B cell (primary cell): Measurements from ENCODE around the gene TEX28. TPM values are rescaled to one million over a fixed set of nuclear protein-coding genes. Genes with fewer than 3 reads are reported as not detected.
"Not testable (repeated sequence)": the region's sequence is repeated elsewhere in the genome, so short reads cannot be mapped to it uniquely, and the experiment has no call there.

Experiments used
- ATAC-seq: fragments of 200-7000 bp; cut with Tn5 transposase; one replicate; pipeline ENCODE4 v1.10.0; 2021; ENCODE audit warnings: low read depth, mild to moderate bottlenecking, moderate number of reproducible peaks, moderate library complexity
- CTCF ChIA-PET: fragments of 350-600 bp; sonication (Branson Sonifier 250); formaldehyde crosslinking; loops from one replicate; lab custom pipeline; 2021; ENCODE audit warnings: antibody characterized with exemption, inconsistent platforms; lab: Charles Lee
- POLR2A ChIA-PET: fragments of 350-600 bp; sonication (Branson Sonifier 250); formaldehyde crosslinking; loops from one replicate; lab custom pipeline; 2021; ENCODE audit warnings: antibody characterized with exemption; lab: Charles Lee
- DNase-seq: peaks from one replicate; pipeline ENCODE4 v3.0.0; 2013
- H2AFZ ChIP-seq: 2 replicates; pipeline ENCODE4 v1.6.1; 2012; ENCODE audit warnings: mild to moderate bottlenecking, low read depth, low read length; ENCODE audit not compliant: insufficient read depth, poor library complexity, severe bottlenecking
- H3K27ac ChIP-seq, 2 donors: 1 replicate in 1 of 2; 2 replicates in 1 of 2; pipeline ENCODE4 v1.5.1; 2012 to 2013; ENCODE audit warnings: low read length in 2 of 2, mild to moderate bottlenecking in 2 of 2, moderate library complexity in 1 of 2
- H3K27me3 ChIP-seq, 4 experiments: fragments of 200-600 bp in 1 of 4; sonication (generic) in 1 of 4; replicated peaks in 1 of 4; 1 replicate in 2 of 4; 2 replicates in 2 of 4; pipeline versions ENCODE4 v1.6.1 to v1.7.0; 2013 to 2016; ENCODE audit warnings: low read length in 3 of 4, mild to moderate bottlenecking in 2 of 4, mixed read lengths in 1 of 4, moderate library complexity in 1 of 4; ENCODE audit not compliant: insufficient read depth in 4 of 4, control insufficient read depth in 3 of 4; ENCODE audit errors: control extremely low read depth in 1 of 4
- H3K36me3 ChIP-seq, 2 experiments: replicated peaks in 1 of 2; 1 replicate in 1 of 2; 2 replicates in 1 of 2; pipeline versions ENCODE4 v1.6.1 to v1.7.1; 2013; ENCODE audit warnings: low read length in 1 of 2; ENCODE audit not compliant: insufficient read depth in 2 of 2, control insufficient read depth in 1 of 2; ENCODE audit errors: control extremely low read depth in 1 of 2, extremely low read depth in 1 of 2
- H3K4me1 ChIP-seq, 2 donors: fragments of 200-600 bp in 1 of 2; sonication (generic) in 1 of 2; 1 replicate in 1 of 2; 2 replicates in 1 of 2; pipeline versions ENCODE4 v1.5.1 to v1.6.1; 2013 to 2017; ENCODE audit warnings: low read length in 2 of 2; ENCODE audit not compliant: control insufficient read depth in 2 of 2, insufficient read depth in 2 of 2
- H3K4me2 ChIP-seq: replicated peaks from 2 replicates; pipeline ENCODE3; 2012; ENCODE audit warnings: mild to moderate bottlenecking, low read depth, low read length; ENCODE audit not compliant: poor library complexity, severe bottlenecking
- H3K4me3 ChIP-seq, 5 experiments: fragments of 200-600 bp in 1 of 5; sonication (generic) in 1 of 5; 1 replicate in 3 of 5; 2 replicates in 2 of 5; pipeline versions ENCODE4 v1.5.1 to v1.7.0; 2011 to 2016; ENCODE audit warnings: low read length in 4 of 5, mild to moderate bottlenecking in 4 of 5, low read depth in 2 of 5, control low read depth in 1 of 5, moderate library complexity in 1 of 5; ENCODE audit not compliant: insufficient read depth in 1 of 5; ENCODE audit errors: control extremely low read depth in 1 of 5, extremely low read depth in 1 of 5
- H3K79me2 ChIP-seq: fragments of 200-600 bp; sonication (generic); one replicate; pipeline ENCODE4 v1.6.0; 2016; ENCODE audit warnings: low read length; ENCODE audit not compliant: control insufficient read depth, insufficient read depth
- H3K9ac ChIP-seq: fragments of 200-600 bp; sonication (generic); 2 replicates; pipeline ENCODE4 v1.6.1; 2017; ENCODE audit warnings: mild to moderate bottlenecking, low read length, moderate library complexity
- H3K9me3 ChIP-seq, 3 donors: one replicate each; pipeline versions ENCODE4 v1.6.1 to v1.7.1; 2013; ENCODE audit warnings: low read length in 2 of 3; ENCODE audit not compliant: control insufficient read depth in 2 of 3, insufficient read depth in 1 of 3; ENCODE audit errors: control extremely low read depth in 1 of 3
- H4K20me1 ChIP-seq: 2 replicates; pipeline ENCODE4 v1.6.0; 2012; ENCODE audit warnings: mild to moderate bottlenecking, low read length; ENCODE audit not compliant: insufficient read depth, control insufficient read depth, poor library complexity, severe bottlenecking
- H3K27ac Mint-ChIP-seq: one replicate; pipeline ENCODE4 v1.8.0; 2021; ENCODE audit warnings: mixed read lengths
- H3K27me3 Mint-ChIP-seq: one replicate; pipeline ENCODE4 v1.8.0; 2021; ENCODE audit warnings: mixed read lengths
- H3K4me1 Mint-ChIP-seq: one replicate; pipeline ENCODE4 v1.8.0; 2021; ENCODE audit warnings: mixed read lengths
- H3K4me3 Mint-ChIP-seq: one replicate; pipeline ENCODE4 v1.8.0; 2021; ENCODE audit warnings: mixed read lengths
- H3K9me3 Mint-ChIP-seq: one replicate; pipeline ENCODE4 v1.8.0; 2022; ENCODE audit warnings: mixed read lengths; ENCODE audit not compliant: insufficient read depth
- WGBS: methylation state at CpG from one replicate; pipeline ENCODE4 v1.1.5; 2013; ENCODE audit warnings: missing lambda C conversion rate; ENCODE audit not compliant: insufficient coverage; 5-methylcytosine and 5-hydroxymethylcytosine counted together
- intact Hi-C: fragments of 100-400 bp; cut with micrococcal nuclease; formaldehyde crosslinking; loops from one replicate; pipeline ENCODE4 v1.10.0; 2022
- polyA plus RNA-seq: library from polyadenylated mRNA; depleted of rRNA; stranded (reverse); fragments of >200 nt; gene quantifications from 2 replicates; pipeline ENCODE4 v1.2.3, GENCODE V29; 2012
- total RNA-seq, 2 donors: library from RNA; stranded (reverse); fragments of 120-200 nt in 1 of 2; gene quantifications; 1 replicate in 1 of 2; 2 replicates in 1 of 2; pipeline versions ENCODE4 v1.2.3 to v1.2.4, GENCODE V29; 2013 to 2022

TEX28 gene
- total and polyA plus RNA-seq, 2 donors (not counting 1 experiment from before 2014, with no cell fraction given) = not detected

GRCh38 chrX:154238939-154239559, 55.9 kb downstream of the TEX28 start:
- H3K79me2 ChIP-seq, DNase-seq, H2AFZ ChIP-seq, H3K9ac ChIP-seq, H3K27me3 Mint-ChIP-seq, ATAC-seq, H3K4me3 ChIP-seq, H3K4me2 ChIP-seq, H3K27ac Mint-ChIP-seq, H3K27ac ChIP-seq, POLR2A ChIA-PET, CTCF ChIA-PET, H4K20me1 ChIP-seq, H3K4me1 Mint-ChIP-seq, H3K4me3 Mint-ChIP-seq, H3K36me3 ChIP-seq, H3K27me3 ChIP-seq, H3K9me3 ChIP-seq, intact Hi-C loops, H3K9me3 Mint-ChIP-seq, H3K4me1 ChIP-seq: not testable (repeated sequence)
- WGBS = no CpG with 5 or more reads among the region's 11 CpGs

DNA sequence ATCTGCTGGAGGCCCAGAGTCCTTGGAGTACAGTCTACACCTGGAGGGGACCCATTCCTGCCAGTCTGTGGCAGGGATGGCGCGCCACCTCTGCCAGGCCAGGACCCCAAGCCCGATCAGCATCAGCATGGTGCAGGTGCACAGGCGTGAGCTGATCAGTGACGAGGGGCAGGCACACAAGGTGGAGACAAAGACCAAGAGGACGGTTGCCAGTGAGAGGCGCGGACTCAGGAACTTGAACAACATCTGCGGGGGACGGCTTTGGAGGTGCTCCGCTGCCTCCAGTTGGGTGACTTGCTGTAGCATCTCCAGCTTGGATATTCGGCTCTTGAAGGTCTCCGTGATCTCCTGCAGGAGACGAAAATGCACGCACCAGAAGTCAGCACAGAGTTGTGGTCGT, 61.3 kb downstream of the TEX28 start:
- H3K27me3 Mint-ChIP-seq, H3K4me3 Mint-ChIP-seq, H3K27me3 ChIP-seq, H3K79me2 ChIP-seq, H4K20me1 ChIP-seq, DNase-seq, H3K4me2 ChIP-seq, H3K9ac ChIP-seq, H3K4me1 ChIP-seq, H3K9me3 ChIP-seq, H3K27ac ChIP-seq, ATAC-seq, H3K27ac Mint-ChIP-seq, intact Hi-C loops, H3K4me3 ChIP-seq, CTCF ChIA-PET, H3K36me3 ChIP-seq, H3K9me3 Mint-ChIP-seq, H3K4me1 Mint-ChIP-seq, POLR2A ChIA-PET, H2AFZ ChIP-seq: not testable (repeated sequence)
- no CpG with 5 or more reads among the region's 16 CpGs for WGBS

GRCh38 chrX:154231443-154231842, 63.5 kb downstream of the TEX28 start:
- intact Hi-C loops, ATAC-seq, H3K27ac ChIP-seq, H3K79me2 ChIP-seq, DNase-seq, H3K9me3 ChIP-seq, H3K9ac ChIP-seq, H3K9me3 Mint-ChIP-seq, H3K4me3 ChIP-seq, H4K20me1 ChIP-seq, H3K27me3 ChIP-seq, H3K36me3 ChIP-seq, POLR2A ChIA-PET, CTCF ChIA-PET, H3K4me2 ChIP-seq, H2AFZ ChIP-seq, H3K4me1 ChIP-seq, H3K4me1 Mint-ChIP-seq, H3K27me3 Mint-ChIP-seq, H3K4me3 Mint-ChIP-seq, H3K27ac Mint-ChIP-seq: not testable (repeated sequence)
- no CpG with 5 or more reads among the region's 3 CpGs for WGBS

DNA sequence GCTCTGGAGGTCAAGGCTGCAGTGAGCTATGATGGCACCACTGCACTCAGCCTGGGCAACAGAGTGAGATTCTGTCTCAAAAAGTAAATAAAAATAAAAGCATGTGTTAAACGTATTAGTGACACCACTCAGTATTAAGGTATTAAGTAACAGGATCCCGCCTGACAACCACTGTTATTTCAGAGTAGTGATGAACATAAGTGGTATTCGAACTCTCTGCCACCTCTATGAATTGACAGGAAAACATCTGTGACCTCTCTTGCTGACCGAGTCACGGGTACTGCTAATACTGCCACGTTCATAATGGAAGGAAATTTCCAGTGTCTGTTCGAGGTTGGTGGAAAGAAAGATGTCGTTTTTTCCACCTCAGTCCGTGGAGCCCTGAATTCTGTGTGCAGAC, 68.2 kb downstream of the TEX28 start:
- H4K20me1 ChIP-seq, H3K4me1 Mint-ChIP-seq, H3K9me3 ChIP-seq, H3K27me3 Mint-ChIP-seq, H3K4me1 ChIP-seq, POLR2A ChIA-PET, H3K27ac Mint-ChIP-seq, H3K4me3 ChIP-seq, H2AFZ ChIP-seq, CTCF ChIA-PET, ATAC-seq, DNase-seq, H3K4me3 Mint-ChIP-seq, H3K36me3 ChIP-seq, H3K9ac ChIP-seq, H3K27ac ChIP-seq, H3K4me2 ChIP-seq, H3K79me2 ChIP-seq, H3K9me3 Mint-ChIP-seq, H3K27me3 ChIP-seq, intact Hi-C loops: not testable (repeated sequence)
- WGBS = no CpG with 5 or more reads among the region's 9 CpGs
